Neural progenitor cell (in vitro differentiated cells): Measurements from ENCODE around the gene SESN2. TPM values are rescaled to one million over a fixed set of nuclear protein-coding genes. Genes with fewer than 3 reads are reported as not detected.

Source experiments
- DNase-seq: peaks from one replicate; pipeline ENCODE4 v3.0.0-alpha.2; 2016; ENCODE audit warnings: low spot score
- H2AFZ ChIP-seq: fragments of 200-600 bp; sonication (generic); replicated peaks from 2 replicates; pipeline ENCODE4 v1.6.1; 2016; ENCODE audit warnings: antibody characterized with exemption
- H3F3A ChIP-seq: fragments of 200-600 bp; sonication (generic); 2 replicates; pipeline ENCODE4 v1.6.1; 2016; ENCODE audit warnings: antibody characterized with exemption, low read depth
- H3K27ac ChIP-seq: fragments of 200-600 bp; sonication (generic); 2 replicates; pipeline ENCODE4 v1.5.1; 2016; ENCODE audit warnings: mild to moderate bottlenecking
- H3K27me3 ChIP-seq: fragments of 200-600 bp; sonication (generic); 2 replicates; pipeline ENCODE4 v1.6.1; 2016; ENCODE audit warnings: mild to moderate bottlenecking, moderate library complexity
- H3K36me3 ChIP-seq: fragments of 200-600 bp; sonication (generic); 2 replicates; pipeline ENCODE4 v1.5.1; 2016
- H3K4me1 ChIP-seq: fragments of 200-600 bp; sonication (generic); 2 replicates; pipeline ENCODE4 v1.6.1; 2016; ENCODE audit warnings: mixed run types
- H3K4me2 ChIP-seq: fragments of 200-600 bp; sonication (generic); 2 replicates; pipeline ENCODE4 v1.6.1; 2016
- H3K4me3 ChIP-seq: fragments of 200-600 bp; sonication (generic); 2 replicates; pipeline ENCODE4 v1.5.1; 2016
- H3K79me2 ChIP-seq: fragments of 200-600 bp; sonication (generic); 2 replicates; pipeline ENCODE4 v1.6.1; 2016; ENCODE audit warnings: low read depth
- H3K9ac ChIP-seq: fragments of 200-600 bp; sonication (generic); 2 replicates; pipeline ENCODE4 v1.6.1; 2016
- H3K9me3 ChIP-seq: fragments of 200-600 bp; sonication (generic); 2 replicates; pipeline ENCODE4 v1.5.1; 2016; ENCODE audit warnings: low read depth
- H4K20me1 ChIP-seq: fragments of 200-600 bp; sonication (generic); 2 replicates; pipeline ENCODE4 v1.6.1; 2016; ENCODE audit warnings: low read depth
- H3K27ac Mint-ChIP-seq: 3 replicates; pipeline ENCODE4 v1.8.0; 2021; ENCODE audit warnings: mixed read lengths
- H3K27me3 Mint-ChIP-seq: 2 replicates; pipeline ENCODE4 v1.8.0; 2022; ENCODE audit warnings: low read depth, mild to moderate bottlenecking, inconsistent platforms, moderate library complexity, mixed read lengths; ENCODE audit not compliant: insufficient read depth
- H3K36me3 Mint-ChIP-seq: 3 replicates; pipeline ENCODE4 v1.8.0; 2021; ENCODE audit warnings: mixed read lengths
- H3K4me1 Mint-ChIP-seq: 3 replicates; pipeline ENCODE4 v1.8.0; 2021; ENCODE audit warnings: mixed read lengths
- H3K4me3 Mint-ChIP-seq: 3 replicates; pipeline ENCODE4 v1.8.0; 2021; ENCODE audit warnings: mild to moderate bottlenecking, moderate library complexity, mixed read lengths
- H3K9me3 Mint-ChIP-seq: 3 replicates; pipeline ENCODE4 v1.8.0; 2020; ENCODE audit warnings: mixed read lengths
- EZH2 ChIP-seq: fragments of 200-600 bp; sonication (generic); IDR thresholded peaks from 2 replicates; pipeline ENCODE4 v1.6.1; 2017; ENCODE audit warnings: antibody characterized with exemption, mild to moderate bottlenecking, moderate library complexity
- EZH2phosphoT487 ChIP-seq: fragments of 200-600 bp; sonication (generic); IDR thresholded peaks from 2 replicates; pipeline ENCODE4 v1.6.1; 2017; ENCODE audit warnings: antibody characterized with exemption
- total RNA-seq: library from RNA; depleted of rRNA; stranded (reverse); fragments of >200 nt; gene quantifications from 2 replicates; pipeline ENCODE4 v1.2.3, GENCODE V29; 2015; ENCODE audit warnings: low replicate concordance
- TF ChIP-seq, protein P1 (sequence below): fragments of 200-600 bp; sonication (generic); IDR thresholded peaks from 2 replicates; pipeline ENCODE4 v1.5.1; 2017; ENCODE audit warnings: antibody characterized with exemption, mild to moderate bottlenecking

Gene SESN2
- total RNA-seq, 1 donor from 2014 or later = 7.6 TPM

DNA sequence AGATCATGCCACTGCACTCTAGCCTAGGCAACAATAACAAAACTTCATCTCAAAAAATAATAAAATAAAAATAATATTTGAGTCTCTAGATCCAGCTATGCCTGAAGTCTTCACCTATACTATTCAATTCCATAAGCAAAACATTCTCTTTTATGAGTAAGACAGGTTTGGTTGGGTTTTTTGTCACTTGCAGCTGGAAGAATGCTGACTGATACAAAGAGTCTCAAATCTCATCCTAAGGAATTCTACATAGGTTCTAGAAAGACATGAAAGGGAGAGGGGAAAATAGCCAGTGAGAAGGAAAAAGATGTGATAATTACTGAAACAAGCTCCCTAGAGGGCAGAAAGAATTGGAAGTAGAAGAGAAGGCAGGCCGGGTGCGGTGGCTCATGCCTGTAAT, 39.1 kb downstream of the SESN2 start:
- peaks cover 17% of the 10 kb centered on the region for H3F3A ChIP-seq
- no peak overlapping the region for H3K4me3 ChIP-seq
- no peak for DNase-seq
- Mint-ChIP-seq H3K9me3 (no peaks in the 10 kb centered on the region), H3K4me3 (no peak overlapping the region), H3K36me3 (no peaks in the 10 kb centered on the region), H3K27me3 (peaks cover 3% of the 10 kb centered on the region), H3K4me1 (peaks cover 13% of the 10 kb centered on the region), H3K27ac (no peak overlapping the region)
- H3K27me3 ChIP-seq = no peaks in the 10 kb centered on the region
- peaks cover 10% of the 10 kb centered on the region for H3K4me1 ChIP-seq
- no peaks in the 10 kb centered on the region for H3K36me3 ChIP-seq
- H3K9me3 ChIP-seq = no peaks in the 10 kb centered on the region
- H3K79me2 ChIP-seq = no peaks in the 10 kb centered on the region
- no peak overlapping the region for H3K4me2 ChIP-seq
- no peaks in the 10 kb centered on the region for H4K20me1 ChIP-seq
- no peak for TF ChIP-seq EZH2phosphoT487
- no peak for TF ChIP-seq EZH2
- TF ChIP-seq, protein P1, sequence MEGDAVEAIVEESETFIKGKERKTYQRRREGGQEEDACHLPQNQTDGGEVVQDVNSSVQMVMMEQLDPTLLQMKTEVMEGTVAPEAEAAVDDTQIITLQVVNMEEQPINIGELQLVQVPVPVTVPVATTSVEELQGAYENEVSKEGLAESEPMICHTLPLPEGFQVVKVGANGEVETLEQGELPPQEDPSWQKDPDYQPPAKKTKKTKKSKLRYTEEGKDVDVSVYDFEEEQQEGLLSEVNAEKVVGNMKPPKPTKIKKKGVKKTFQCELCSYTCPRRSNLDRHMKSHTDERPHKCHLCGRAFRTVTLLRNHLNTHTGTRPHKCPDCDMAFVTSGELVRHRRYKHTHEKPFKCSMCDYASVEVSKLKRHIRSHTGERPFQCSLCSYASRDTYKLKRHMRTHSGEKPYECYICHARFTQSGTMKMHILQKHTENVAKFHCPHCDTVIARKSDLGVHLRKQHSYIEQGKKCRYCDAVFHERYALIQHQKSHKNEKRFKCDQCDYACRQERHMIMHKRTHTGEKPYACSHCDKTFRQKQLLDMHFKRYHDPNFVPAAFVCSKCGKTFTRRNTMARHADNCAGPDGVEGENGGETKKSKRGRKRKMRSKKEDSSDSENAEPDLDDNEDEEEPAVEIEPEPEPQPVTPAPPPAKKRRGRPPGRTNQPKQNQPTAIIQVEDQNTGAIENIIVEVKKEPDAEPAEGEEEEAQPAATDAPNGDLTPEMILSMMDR = no peak
- no peak overlapping the region for H3K9ac ChIP-seq
- no peak overlapping the region for H3K27ac ChIP-seq
- H2AFZ ChIP-seq = no peak overlapping the region

DNA sequence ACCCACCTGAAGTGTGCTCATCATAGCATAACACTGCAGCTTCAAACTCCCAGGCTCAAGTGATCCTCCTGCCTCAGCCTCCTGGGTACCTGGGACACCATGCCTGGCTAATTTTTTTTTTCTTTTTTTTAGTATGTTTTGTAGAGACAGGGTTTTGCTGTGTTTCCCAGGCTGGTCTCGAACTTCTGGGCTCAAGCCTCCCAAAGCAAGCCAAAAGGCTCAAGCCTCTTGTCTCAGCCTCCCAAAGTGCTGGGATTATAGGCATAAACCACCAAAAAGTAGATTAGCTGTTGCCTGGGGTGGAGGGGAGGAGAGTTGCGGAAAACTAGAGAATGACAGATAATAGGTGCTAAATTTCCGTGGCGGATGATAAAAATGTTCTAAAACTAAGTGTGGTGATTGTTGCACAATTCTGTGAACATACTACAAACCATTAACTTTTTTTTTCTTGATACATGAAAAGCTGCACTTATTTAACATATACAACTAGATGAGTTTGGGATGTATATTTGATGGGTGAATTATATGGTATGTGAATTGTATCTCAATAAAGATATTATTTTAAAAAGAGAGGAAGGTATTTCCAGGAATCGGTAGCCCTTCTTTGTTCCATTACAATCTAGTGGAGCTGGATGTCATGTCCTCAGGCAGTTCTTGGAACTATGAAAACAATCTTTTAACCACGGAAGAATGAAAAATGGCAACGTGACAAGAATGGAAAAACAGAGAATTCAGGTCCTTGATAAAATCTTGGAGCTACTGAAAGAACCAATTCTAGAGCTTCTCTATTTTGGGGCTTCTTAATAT, 42.3 kb downstream of the SESN2 start:
- Mint-ChIP-seq H3K27ac (no peak overlapping the region), H3K36me3 (no peaks in the 10 kb centered on the region), H3K4me1 (peaks cover 8% of the 10 kb centered on the region), H3K9me3 (no peaks in the 10 kb centered on the region), H3K4me3 (no peak overlapping the region), H3K27me3 (peaks cover 3% of the 10 kb centered on the region)
- H3K4me2 ChIP-seq = no peak overlapping the region
- H3K27ac ChIP-seq = no peak overlapping the region
- no peak for DNase-seq
- peaks cover 7% of the 10 kb centered on the region for H3K4me1 ChIP-seq
- H3K27me3 ChIP-seq = no peaks in the 10 kb centered on the region
- H3K36me3 ChIP-seq = no peaks in the 10 kb centered on the region
- H3K9me3 ChIP-seq = no peaks in the 10 kb centered on the region
- no peaks in the 10 kb centered on the region for H4K20me1 ChIP-seq
- TF ChIP-seq EZH2phosphoT487 (no peak), EZH2 (no peak)
- TF ChIP-seq, protein P1 = no peak
- H3K79me2 ChIP-seq = no peaks in the 10 kb centered on the region
- H3K4me3 ChIP-seq = no peak overlapping the region
- no peak overlapping the region for H3K9ac ChIP-seq
- peaks cover 12% of the 10 kb centered on the region for H3F3A ChIP-seq
- no peak overlapping the region for H2AFZ ChIP-seq

DNA sequence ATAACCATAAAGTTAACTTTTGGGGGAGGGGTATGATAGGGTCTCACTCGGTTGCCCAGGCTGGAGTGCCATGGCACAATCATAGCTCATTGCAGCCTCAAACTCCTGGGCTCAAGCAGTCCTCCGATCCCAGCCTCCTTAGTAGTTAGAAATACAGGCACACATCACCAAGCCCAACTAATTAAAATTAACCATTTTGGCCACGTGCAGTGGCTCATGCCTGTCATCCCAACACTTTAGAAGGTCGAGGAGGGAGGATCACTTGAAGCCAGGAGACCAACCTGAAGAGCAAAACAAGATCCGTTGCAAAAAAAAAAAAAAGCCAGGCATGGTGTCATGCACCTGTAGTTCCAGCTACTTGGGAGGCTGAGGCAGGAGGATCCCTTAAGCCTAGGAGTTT, 42.9 kb downstream of the SESN2 start:
- no peak for DNase-seq
- Mint-ChIP-seq H3K27me3 (peaks cover 3% of the 10 kb centered on the region), H3K9me3 (no peaks in the 10 kb centered on the region), H3K36me3 (no peaks in the 10 kb centered on the region), H3K4me3 (no peak overlapping the region), H3K4me1 (peaks cover 1% of the 10 kb centered on the region), H3K27ac (no peak overlapping the region)
- Histone ChIP-seq H3F3A (peaks cover 5% of the 10 kb centered on the region), H3K27ac (no peak overlapping the region), H3K36me3 (no peaks in the 10 kb centered on the region), H3K27me3 (no peaks in the 10 kb centered on the region), H3K4me1 (peaks cover 2% of the 10 kb centered on the region), H3K9me3 (no peaks in the 10 kb centered on the region), H3K79me2 (no peaks in the 10 kb centered on the region), H3K4me2 (no peak overlapping the region), H2AFZ (no peak overlapping the region), H3K9ac (no peak overlapping the region), H4K20me1 (no peaks in the 10 kb centered on the region), H3K4me3 (no peak overlapping the region)
- TF ChIP-seq, protein P1 = no peak
- TF ChIP-seq EZH2 (no peak), EZH2phosphoT487 (no peak)
